ENCODE results near the gene MRTFA.

Gene MRTFA

DNA sequence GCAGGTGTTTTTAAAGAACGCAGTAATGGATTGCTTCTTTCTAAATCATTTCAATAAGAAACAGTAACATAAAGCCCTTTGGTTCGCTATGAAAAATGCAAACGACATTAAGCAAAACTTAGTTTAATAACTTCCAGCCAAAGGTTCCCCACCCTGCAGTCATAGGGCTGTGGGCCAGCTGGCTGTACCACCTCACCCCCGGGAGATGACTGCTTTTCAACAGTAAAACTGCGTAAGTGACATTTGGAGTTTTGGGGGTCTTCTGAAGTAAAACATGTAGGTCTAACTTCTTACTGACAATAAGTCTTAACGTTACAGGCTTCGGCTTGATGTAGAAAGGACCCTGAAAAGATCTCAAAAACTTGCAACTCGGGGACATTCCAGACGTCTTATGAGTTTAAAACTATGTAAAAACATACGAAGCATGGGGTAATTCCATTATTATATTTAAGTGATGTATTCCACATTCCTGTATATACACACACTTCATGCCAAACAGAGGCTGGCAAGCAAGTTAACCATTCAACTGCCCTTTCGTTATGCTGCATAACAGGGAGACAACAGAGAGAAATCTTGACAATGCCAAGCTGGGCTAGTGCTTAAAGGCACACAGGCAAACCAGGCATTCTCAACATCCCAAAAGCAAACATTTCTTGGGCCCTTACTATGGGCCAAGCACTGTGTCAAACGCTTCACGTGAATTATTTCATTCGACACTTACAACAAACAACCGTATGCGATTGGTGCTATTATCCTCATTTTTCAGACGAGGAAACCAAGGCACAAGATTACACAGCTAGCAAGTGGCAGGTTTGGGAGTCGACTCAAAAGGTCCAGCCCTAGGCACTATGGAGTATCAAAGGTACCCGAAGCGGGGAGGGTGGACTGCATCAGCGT lies 1.2 kb downstream of the MRTFA start:
- peak overlapping the region; percentile 64 for H3K27ac ChIP-seq
- TF ChIP-seq, protein P1, sequence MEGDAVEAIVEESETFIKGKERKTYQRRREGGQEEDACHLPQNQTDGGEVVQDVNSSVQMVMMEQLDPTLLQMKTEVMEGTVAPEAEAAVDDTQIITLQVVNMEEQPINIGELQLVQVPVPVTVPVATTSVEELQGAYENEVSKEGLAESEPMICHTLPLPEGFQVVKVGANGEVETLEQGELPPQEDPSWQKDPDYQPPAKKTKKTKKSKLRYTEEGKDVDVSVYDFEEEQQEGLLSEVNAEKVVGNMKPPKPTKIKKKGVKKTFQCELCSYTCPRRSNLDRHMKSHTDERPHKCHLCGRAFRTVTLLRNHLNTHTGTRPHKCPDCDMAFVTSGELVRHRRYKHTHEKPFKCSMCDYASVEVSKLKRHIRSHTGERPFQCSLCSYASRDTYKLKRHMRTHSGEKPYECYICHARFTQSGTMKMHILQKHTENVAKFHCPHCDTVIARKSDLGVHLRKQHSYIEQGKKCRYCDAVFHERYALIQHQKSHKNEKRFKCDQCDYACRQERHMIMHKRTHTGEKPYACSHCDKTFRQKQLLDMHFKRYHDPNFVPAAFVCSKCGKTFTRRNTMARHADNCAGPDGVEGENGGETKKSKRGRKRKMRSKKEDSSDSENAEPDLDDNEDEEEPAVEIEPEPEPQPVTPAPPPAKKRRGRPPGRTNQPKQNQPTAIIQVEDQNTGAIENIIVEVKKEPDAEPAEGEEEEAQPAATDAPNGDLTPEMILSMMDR (IDR thresholded peaks at IDR 0.05) = no peak
- TF ChIP-seq ZFX (IDR thresholded peaks at IDR 0.05; ENCODE audit: borderline replicate concordance) = no peak

- no peak overlapping the region for H3K27ac ChIP-seq
These were observed 2.2 kb downstream of the MRTFA start for GRCh38 chr22:40634119-40634903.

DNA sequence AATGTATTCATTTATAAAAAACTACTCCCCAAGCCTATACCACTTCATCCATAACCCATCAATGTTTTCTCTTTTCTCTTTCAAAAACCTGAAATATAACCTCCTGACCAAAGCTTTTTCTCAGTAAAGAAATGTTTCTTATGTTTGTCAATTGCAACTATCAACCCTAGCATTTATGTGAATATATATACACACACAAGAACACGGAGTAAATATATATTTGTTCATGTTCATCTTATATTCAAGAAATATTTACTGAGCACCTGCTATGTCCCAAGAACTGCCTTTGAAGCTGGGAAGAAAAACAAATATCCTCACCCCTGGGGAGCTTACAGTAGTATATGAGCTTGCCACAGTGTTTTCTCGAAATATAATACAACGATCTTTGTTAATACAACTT lies 3.5 kb downstream of the MRTFA start:
- H3K27ac ChIP-seq = no peak overlapping the region
- no peak for TF ChIP-seq ZFX (IDR thresholded peaks at IDR 0.05; ENCODE audit: borderline replicate concordance)
- TF ChIP-seq, protein P1 (IDR thresholded peaks at IDR 0.05) = no peak

More at GRCh38 chr22:40634119-40634903, 2.2 kb downstream of the MRTFA start:
- TF ChIP-seq ZFX (IDR thresholded peaks at IDR 0.05; ENCODE audit: borderline replicate concordance) = no peak
- TF ChIP-seq, protein P1 (IDR thresholded peaks at IDR 0.05) = no peak

GRCh38 chr22:40631925-40632324 lies 4.6 kb downstream of the MRTFA start:
- H3K27ac ChIP-seq = no peak overlapping the region
- no peak for TF ChIP-seq ZFX (IDR thresholded peaks at IDR 0.05; ENCODE audit: borderline replicate concordance)
- TF ChIP-seq, protein P1 (IDR thresholded peaks at IDR 0.05) = no peak

DNA sequence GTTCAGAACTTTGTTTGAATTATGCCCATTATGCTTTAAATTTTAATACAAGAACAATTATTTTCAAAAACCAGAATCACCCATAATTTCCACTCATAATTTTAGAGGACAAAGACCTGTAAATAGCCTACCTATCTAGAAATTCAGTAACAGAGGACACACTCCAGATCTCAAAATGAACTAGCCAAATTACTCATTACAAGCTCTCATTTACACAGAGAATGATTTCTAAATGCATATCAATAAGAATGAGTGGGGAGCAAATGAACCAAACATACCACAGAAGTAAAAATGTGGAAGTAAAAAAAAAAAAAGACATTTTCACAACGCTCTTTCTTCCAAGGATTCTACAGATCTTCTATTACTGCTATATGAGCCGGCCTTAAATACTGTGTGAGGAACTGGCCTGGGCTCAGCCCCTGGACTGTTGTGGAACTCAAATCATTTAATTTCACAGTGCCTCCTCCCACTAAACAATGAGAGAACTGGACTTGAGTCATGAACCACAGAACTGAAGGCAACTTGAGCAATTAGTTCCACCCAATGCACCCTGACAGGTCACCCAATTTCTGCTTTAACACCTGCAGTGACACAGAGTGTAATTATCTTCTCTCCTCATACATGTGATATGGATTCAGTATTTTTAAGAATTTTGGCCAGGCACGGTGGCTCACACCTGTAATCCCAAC lies 8.0 kb downstream of the MRTFA start:
- TF ChIP-seq, protein P1 (IDR thresholded peaks at IDR 0.05) = no peak
- no peak for TF ChIP-seq ZFX (IDR thresholded peaks at IDR 0.05; ENCODE audit: borderline replicate concordance)
- no peak overlapping the region for H3K27ac ChIP-seq

DNA sequence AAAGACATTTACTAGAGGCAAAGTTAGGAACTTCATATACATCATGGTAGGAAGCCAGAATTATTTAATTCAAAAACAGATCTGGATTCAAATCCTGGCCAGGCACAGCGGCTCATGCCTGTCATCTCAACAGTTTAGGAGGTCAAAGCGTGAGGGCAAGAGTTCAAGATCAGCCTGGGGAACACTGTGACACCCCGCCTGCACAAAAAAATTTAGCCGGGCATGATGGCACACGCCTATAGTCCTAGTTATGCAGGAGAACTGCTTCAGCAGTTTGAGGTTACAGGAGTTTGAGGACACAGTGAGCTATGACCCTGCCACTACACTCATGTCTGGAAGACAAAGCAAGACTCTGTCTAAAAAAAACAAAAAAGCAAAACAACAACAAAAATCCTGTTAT lies 8.9 kb downstream of the MRTFA start:
- no peak overlapping the region for H3K27ac ChIP-seq
- no peak for TF ChIP-seq ZFX (IDR thresholded peaks at IDR 0.05; ENCODE audit: borderline replicate concordance)
- TF ChIP-seq, protein P1 (IDR thresholded peaks at IDR 0.05) = no peak

Measured in 22Rv1 (cell line).